ENCODE data around the gene SPTLC1.

- TF ChIP-seq POLR2A (IDR thresholded peaks at IDR 0.05) (no peak), CTCF (IDR thresholded peaks at IDR 0.05) (no peak)
Observed at GRCh38 chr9:92119586-92119985, 4.4 kb upstream of the SPTLC1 start.
